Thyroid gland (tissue), 4 donors: Measurements from ENCODE around the gene STPG3. TPM values are rescaled to one million over a fixed set of nuclear protein-coding genes. Genes with fewer than 3 reads are reported as not detected.

ENCODE experiments used
- DNase-seq, 2 donors: peaks; one replicate each; pipeline ENCODE4 v3.0.0-alpha.2; 2019
- H3K27ac ChIP-seq, 3 donors: fragments of 200-600 bp; sonication (generic); 1 replicate in 2 of 3; 2 replicates in 1 of 3; pipeline ENCODE4 v1.5.1; 2016 to 2019; ENCODE audit warnings: mild to moderate bottlenecking in 1 of 3, moderate library complexity in 1 of 3
- H3K27me3 ChIP-seq: fragments of 200-600 bp; sonication (generic); one replicate; pipeline ENCODE4 v1.5.1; 2019
- H3K36me3 ChIP-seq, 2 donors: fragments of 200-600 bp; sonication (generic); one replicate each; pipeline ENCODE4 v1.5.1; 2016 to 2019
- H3K4me1 ChIP-seq, 2 donors: fragments of 200-600 bp; sonication (generic); one replicate each; pipeline ENCODE4 v1.5.1; 2017 to 2019
- H3K4me3 ChIP-seq, 3 donors: fragments of 200-600 bp; sonication (generic); replicated peaks in 1 of 3; 1 replicate in 2 of 3; 2 replicates in 1 of 3; pipeline ENCODE4 v1.5.1; 2016; ENCODE audit warnings: mild to moderate bottlenecking in 1 of 3
- H3K9me3 ChIP-seq: fragments of 200-600 bp; sonication (generic); one replicate; pipeline ENCODE4 v1.5.1; 2017
- POLR2A ChIP-seq, 2 donors: fragments of 450-650 bp; IDR thresholded peaks; one replicate each; pipeline ENCODE4 v1.6.1; 2017; ENCODE audit warnings: antibody characterized with exemption in 2 of 2, mild to moderate bottlenecking in 2 of 2, moderate library complexity in 1 of 2
- WGBS, 2 donors: methylation state at CpG; one replicate each; pipeline ENCODE4 v1.1.5; 2017; 5-methylcytosine and 5-hydroxymethylcytosine counted together
- intact Hi-C: fragments of 100-400 bp; cut with DNase I; formaldehyde crosslinking; loops from one replicate; pipeline ENCODE4 v1.15.1; 2023
- total RNA-seq, 4 donors: library from RNA; depleted of rRNA; stranded (reverse); fragments of >200 nt; gene quantifications; one replicate each; pipeline ENCODE4 v1.2.3, GENCODE V29; 2016
- TF ChIP-seq, protein P1 (sequence below), 6 experiments: fragments of 200-600 bp in 3 of 6; fragments of 450-650 bp in 3 of 6; sonication (generic) in 3 of 6; IDR thresholded peaks; one replicate each; pipeline ENCODE4 v1.5.1; 2016 to 2019; ENCODE audit warnings: antibody characterized with exemption in 6 of 6, mild to moderate bottlenecking in 2 of 6, inconsistent platforms in 1 of 6, moderate library complexity in 1 of 6

Gene STPG3
- total RNA-seq, 4 donors from 2014 or later = not detected

DNA sequence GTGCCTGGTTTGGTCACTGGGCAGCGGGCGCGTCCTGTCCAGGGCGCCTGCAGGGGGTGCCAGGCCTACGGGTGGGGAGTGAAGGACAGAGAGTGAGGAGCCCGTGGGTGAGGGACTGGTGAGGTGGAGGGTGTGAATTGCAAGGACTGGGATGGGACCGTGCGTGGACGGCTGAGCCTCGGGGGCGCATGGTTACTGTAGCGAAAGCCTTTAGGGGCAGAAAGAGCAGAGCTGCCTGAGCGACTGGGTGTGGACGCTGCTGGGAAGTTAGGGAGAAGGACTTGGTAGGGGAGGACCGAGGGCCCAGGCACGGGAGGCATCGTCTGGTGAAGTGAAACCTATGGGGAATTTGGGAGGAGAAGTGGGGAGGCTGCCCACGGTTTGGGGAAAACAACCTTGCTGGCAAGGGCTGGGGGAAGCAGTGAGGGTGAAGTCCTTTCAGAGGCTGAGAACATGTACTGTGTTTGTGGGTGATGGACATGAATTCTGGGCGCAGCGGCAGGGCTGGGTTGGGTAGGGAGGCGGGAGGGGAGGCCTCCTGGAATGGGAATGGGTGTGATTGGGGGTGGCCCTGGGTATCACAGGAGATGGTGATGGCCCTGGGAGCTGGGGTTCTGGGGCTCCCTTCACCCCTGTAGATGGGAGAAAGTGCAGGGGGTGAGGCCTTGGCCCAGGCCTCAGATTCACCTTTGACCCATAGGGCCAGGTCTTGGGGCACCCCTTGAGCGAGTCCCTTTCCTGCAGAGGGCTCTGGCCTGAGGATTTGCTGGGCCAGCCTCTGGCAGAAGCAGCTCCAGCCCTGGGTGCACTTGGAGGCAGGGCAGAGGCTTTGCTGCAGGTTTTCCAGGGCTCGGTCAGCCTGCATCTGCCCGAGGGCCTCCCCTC lies 24.7 kb downstream of the STPG3 start:
- Histone ChIP-seq H3K27me3 (no peaks in the 10 kb centered on the region), H3K4me3 (no peak overlapping the region), H3K27ac (peak overlapping the region in 2 of 3 donors; percentile 82 to 86), H3K36me3 (peaks cover 11 to 15% of the 10 kb centered on the region in 2 donors), H3K9me3 (no peaks in the 10 kb centered on the region), H3K4me1 (peaks cover 32 to 39% of the 10 kb centered on the region in 2 donors)
- intact Hi-C loops = no loop called here
- peak in 1 of 2 donors; percentile 38 for DNase-seq
- 81 to 83% methylated on average over 21 to 22 of the region's 24 CpGs for WGBS, 2 donors
- no peak for TF ChIP-seq POLR2A (IDR thresholded peaks at IDR 0.05)
- TF ChIP-seq, protein P1, sequence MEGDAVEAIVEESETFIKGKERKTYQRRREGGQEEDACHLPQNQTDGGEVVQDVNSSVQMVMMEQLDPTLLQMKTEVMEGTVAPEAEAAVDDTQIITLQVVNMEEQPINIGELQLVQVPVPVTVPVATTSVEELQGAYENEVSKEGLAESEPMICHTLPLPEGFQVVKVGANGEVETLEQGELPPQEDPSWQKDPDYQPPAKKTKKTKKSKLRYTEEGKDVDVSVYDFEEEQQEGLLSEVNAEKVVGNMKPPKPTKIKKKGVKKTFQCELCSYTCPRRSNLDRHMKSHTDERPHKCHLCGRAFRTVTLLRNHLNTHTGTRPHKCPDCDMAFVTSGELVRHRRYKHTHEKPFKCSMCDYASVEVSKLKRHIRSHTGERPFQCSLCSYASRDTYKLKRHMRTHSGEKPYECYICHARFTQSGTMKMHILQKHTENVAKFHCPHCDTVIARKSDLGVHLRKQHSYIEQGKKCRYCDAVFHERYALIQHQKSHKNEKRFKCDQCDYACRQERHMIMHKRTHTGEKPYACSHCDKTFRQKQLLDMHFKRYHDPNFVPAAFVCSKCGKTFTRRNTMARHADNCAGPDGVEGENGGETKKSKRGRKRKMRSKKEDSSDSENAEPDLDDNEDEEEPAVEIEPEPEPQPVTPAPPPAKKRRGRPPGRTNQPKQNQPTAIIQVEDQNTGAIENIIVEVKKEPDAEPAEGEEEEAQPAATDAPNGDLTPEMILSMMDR (IDR thresholded peaks at IDR 0.05) = no peak

GRCh38 chr9:137276473-137277328 lies 25.6 kb downstream of the STPG3 start:
- WGBS, 2 donors = 9 to 13% methylated on average over 11 to 12 of the region's 30 CpGs
- peak; percentile 91 for DNase-seq
- TF ChIP-seq, protein P1 (IDR thresholded peaks at IDR 0.05) = no peak
- no peak for TF ChIP-seq POLR2A (IDR thresholded peaks at IDR 0.05)

DNA sequence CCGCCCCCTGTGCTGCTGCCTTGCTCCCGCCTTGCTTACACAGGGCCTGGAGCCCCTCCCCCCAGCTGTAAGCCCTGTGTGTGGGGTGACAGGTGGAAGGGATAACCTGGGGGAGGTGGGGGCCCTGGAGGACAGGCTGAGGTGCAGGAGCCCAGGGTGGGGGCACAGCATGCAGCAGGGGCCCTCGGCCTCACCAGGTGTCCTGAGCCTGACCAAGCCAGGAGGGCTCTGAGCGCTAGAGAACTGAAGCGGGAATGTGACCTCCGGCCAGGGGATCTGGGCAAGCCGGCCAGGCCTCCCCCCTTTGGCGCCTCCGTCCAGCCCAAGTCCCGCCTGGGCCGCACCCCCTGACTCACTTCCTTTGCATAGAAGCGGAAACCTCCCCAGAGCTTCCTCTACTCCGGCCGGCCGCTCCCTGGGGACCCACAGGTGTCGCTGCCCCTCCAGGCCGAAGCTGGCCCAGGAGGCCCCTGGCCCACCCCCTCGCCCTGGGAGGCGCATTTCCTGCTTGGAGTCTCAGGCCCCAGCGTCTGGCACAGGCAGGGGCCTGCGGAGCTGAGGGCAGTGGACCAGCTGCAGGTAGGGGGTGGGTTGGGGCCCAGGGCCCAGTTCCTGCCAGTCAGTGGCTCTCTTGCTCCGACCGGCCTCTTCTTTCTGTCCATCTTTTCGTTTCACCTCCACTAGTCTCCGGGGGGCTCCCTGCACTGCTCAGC lies 26.4 kb downstream of the STPG3 start, which contains the start of gene TOR4A:
TOR4A (plus strand) TSS at position 398 of the 713 bp plus-strand sequence. CDS start 964 bp downstream, outside the sequence.
- 9 to 24% methylated on average over 9 of the region's 25 CpGs for WGBS, 2 donors
- H3K27ac ChIP-seq = peak within 1 kb of the TSS; percentile 82 to 86 (median 86)
- peak in 1 of 2 donors; percentile 49 for TF ChIP-seq POLR2A (IDR thresholded peaks at IDR 0.05)
- TF ChIP-seq, protein P1 (IDR thresholded peaks at IDR 0.05) = peak in 3 of 6 experiments; percentile 17 to 20 (median 19)
- peak; percentile 87 to 88 for DNase-seq
- H3K9me3 ChIP-seq = no peaks in the 10 kb centered on the region
- no peaks in the 10 kb centered on the region for H3K27me3 ChIP-seq
- H3K4me3 ChIP-seq = peak within 1 kb of the TSS in 2 of 3 donors; percentile 12 to 40
- peaks cover 32 to 39% of the 10 kb centered on the region in 2 donors for H3K4me1 ChIP-seq
- intact Hi-C loops = no loop called here
- peaks cover 7 to 9% of the 10 kb centered on the region in 2 donors for H3K36me3 ChIP-seq

More at GRCh38 chr9:137276473-137277328, 25.6 kb downstream of the STPG3 start:
- Histone ChIP-seq H3K36me3 (peaks cover 11 to 15% of the 10 kb centered on the region in 2 donors), H3K4me3 (peak overlapping the region in 1 of 3 donors; percentile 40), H3K27ac (peak overlapping the region; percentile 82 to 86 (median 86)), H3K4me1 (peaks cover 32 to 39% of the 10 kb centered on the region in 2 donors), H3K27me3 (no peaks in the 10 kb centered on the region), H3K9me3 (no peaks in the 10 kb centered on the region)
- intact Hi-C loops = no loop called here

- no peak for TF ChIP-seq POLR2A (IDR thresholded peaks at IDR 0.05)
- TF ChIP-seq, protein P1 (IDR thresholded peaks at IDR 0.05) = no peak
- Histone ChIP-seq H3K27ac (peak overlapping the region; percentile 82 to 86 (median 86)), H3K9me3 (no peaks in the 10 kb centered on the region), H3K36me3 (peaks cover 2% of the 10 kb centered on the region in 2 donors), H3K4me1 (peaks cover 32 to 39% of the 10 kb centered on the region in 2 donors), H3K27me3 (no peaks in the 10 kb centered on the region), H3K4me3 (peak overlapping the region in 2 of 3 donors; percentile 12 to 40)
- intact Hi-C loops = no loop called here
- 13 to 14% methylated on average over 6 to 10 of the region's 54 CpGs for WGBS, 2 donors
- no peak for DNase-seq
Measured at GRCh38 chr9:137278061-137278701, 27.1 kb downstream of the STPG3 start.
